ENCODE results near the gene TTLL11.

TTLL11 gene

GRCh38 chr9:121819428-121820231 is 273.5 kb downstream of the TTLL11 start:
- no peak overlapping the region for H3K9ac ChIP-seq (ENCODE audit: low read depth in 1 of 2, low read length in 2 of 2)
- no peak overlapping the region for H3K27ac ChIP-seq (ENCODE audit: low read depth in 2 of 2, low read length in 2 of 2)
- H3K4me1 ChIP-seq (ENCODE audit: control insufficient read depth in 2 of 2, insufficient read depth in 2 of 2, low read length in 2 of 2), result no peaks in the 10 kb centered on the region
- peak overlapping the region; percentile 26 to 50 for H3K4me3 ChIP-seq (ENCODE audit: low read length in 2 of 2)
- H3K27me3 ChIP-seq (ENCODE audit: control insufficient read depth in 2 of 2, insufficient read depth in 2 of 2, low read length in 2 of 2), result no peaks in the 10 kb centered on the region
- H3K36me3 ChIP-seq (ENCODE audit: control insufficient read depth in 2 of 2, insufficient read depth in 2 of 2, low read length in 2 of 2), result no peaks in the 10 kb centered on the region
- no peaks in the 10 kb centered on the region for H3K9me3 ChIP-seq (ENCODE audit: control insufficient read depth in 2 of 2, low read length in 2 of 2)

GRCh38 chr9:121818841-121819427 is 274.2 kb downstream of the TTLL11 start:
- Histone ChIP-seq H3K4me3 (ENCODE audit: low read length in 2 of 2) (no peak overlapping the region), H3K9me3 (ENCODE audit: control insufficient read depth in 2 of 2, low read length in 2 of 2) (no peaks in the 10 kb centered on the region), H3K4me1 (ENCODE audit: control insufficient read depth in 2 of 2, insufficient read depth in 2 of 2, low read length in 2 of 2) (no peaks in the 10 kb centered on the region), H3K9ac (ENCODE audit: low read depth in 1 of 2, low read length in 2 of 2) (no peak overlapping the region), H3K36me3 (ENCODE audit: control insufficient read depth in 2 of 2, insufficient read depth in 2 of 2, low read length in 2 of 2) (no peaks in the 10 kb centered on the region), H3K27ac (ENCODE audit: low read depth in 2 of 2, low read length in 2 of 2) (no peak overlapping the region), H3K27me3 (ENCODE audit: control insufficient read depth in 2 of 2, insufficient read depth in 2 of 2, low read length in 2 of 2) (no peaks in the 10 kb centered on the region)

- Histone ChIP-seq H3K36me3 (ENCODE audit: control insufficient read depth in 2 of 2, insufficient read depth in 2 of 2, low read length in 2 of 2) (no peaks in the 10 kb centered on the region), H3K4me1 (ENCODE audit: control insufficient read depth in 2 of 2, insufficient read depth in 2 of 2, low read length in 2 of 2) (no peaks in the 10 kb centered on the region), H3K27ac (ENCODE audit: low read depth in 2 of 2, low read length in 2 of 2) (no peak overlapping the region), H3K27me3 (ENCODE audit: control insufficient read depth in 2 of 2, insufficient read depth in 2 of 2, low read length in 2 of 2) (no peaks in the 10 kb centered on the region), H3K4me3 (ENCODE audit: low read length in 2 of 2) (no peak overlapping the region), H3K9me3 (ENCODE audit: control insufficient read depth in 2 of 2, low read length in 2 of 2) (no peaks in the 10 kb centered on the region), H3K9ac (ENCODE audit: low read depth in 1 of 2, low read length in 2 of 2) (no peak overlapping the region)
These were observed 275.0 kb downstream of the TTLL11 start for GRCh38 chr9:121818016-121818661.

DNA sequence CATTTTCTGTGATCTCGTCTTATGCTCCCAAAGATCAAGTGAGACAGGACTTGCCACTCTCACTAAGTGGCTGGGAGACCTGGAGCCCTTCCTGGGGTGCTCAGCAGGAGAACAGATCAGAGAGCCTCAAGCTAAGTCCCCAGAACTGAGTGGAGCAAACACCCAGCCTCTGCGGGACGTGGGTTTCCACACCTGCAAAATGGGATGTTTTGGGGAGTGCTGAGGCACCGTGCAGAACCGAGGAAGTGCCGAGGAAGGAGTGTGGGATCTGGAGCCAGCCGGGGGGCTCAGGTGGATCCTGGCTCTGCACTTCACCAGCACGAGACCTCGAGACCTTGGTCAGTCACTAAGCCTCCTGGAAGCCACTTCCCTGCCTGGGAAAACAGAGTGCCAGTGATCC is 275.6 kb downstream of the TTLL11 start:
- H3K36me3 ChIP-seq (ENCODE audit: control insufficient read depth in 2 of 2, insufficient read depth in 2 of 2, low read length in 2 of 2), result no peaks in the 10 kb centered on the region
- H3K9ac ChIP-seq (ENCODE audit: low read depth in 1 of 2, low read length in 2 of 2), result no peak overlapping the region
- no peaks in the 10 kb centered on the region for H3K9me3 ChIP-seq (ENCODE audit: control insufficient read depth in 2 of 2, low read length in 2 of 2)
- H3K4me3 ChIP-seq (ENCODE audit: low read length in 2 of 2), result no peak overlapping the region
- H3K27ac ChIP-seq (ENCODE audit: low read depth in 2 of 2, low read length in 2 of 2), result no peak overlapping the region
- no peaks in the 10 kb centered on the region for H3K27me3 ChIP-seq (ENCODE audit: control insufficient read depth in 2 of 2, insufficient read depth in 2 of 2, low read length in 2 of 2)
- H3K4me1 ChIP-seq (ENCODE audit: control insufficient read depth in 2 of 2, insufficient read depth in 2 of 2, low read length in 2 of 2), result no peaks in the 10 kb centered on the region

GRCh38 chr9:121816845-121817450 is 276.2 kb downstream of the TTLL11 start:
- Histone ChIP-seq H3K4me3 (ENCODE audit: low read length in 2 of 2) (no peak overlapping the region), H3K9me3 (ENCODE audit: control insufficient read depth in 2 of 2, low read length in 2 of 2) (no peaks in the 10 kb centered on the region), H3K27me3 (ENCODE audit: control insufficient read depth in 2 of 2, insufficient read depth in 2 of 2, low read length in 2 of 2) (no peaks in the 10 kb centered on the region), H3K27ac (ENCODE audit: low read depth in 2 of 2, low read length in 2 of 2) (no peak overlapping the region), H3K36me3 (ENCODE audit: control insufficient read depth in 2 of 2, insufficient read depth in 2 of 2, low read length in 2 of 2) (no peaks in the 10 kb centered on the region), H3K9ac (ENCODE audit: low read depth in 1 of 2, low read length in 2 of 2) (no peak overlapping the region), H3K4me1 (ENCODE audit: control insufficient read depth in 2 of 2, insufficient read depth in 2 of 2, low read length in 2 of 2) (no peaks in the 10 kb centered on the region)

DNA sequence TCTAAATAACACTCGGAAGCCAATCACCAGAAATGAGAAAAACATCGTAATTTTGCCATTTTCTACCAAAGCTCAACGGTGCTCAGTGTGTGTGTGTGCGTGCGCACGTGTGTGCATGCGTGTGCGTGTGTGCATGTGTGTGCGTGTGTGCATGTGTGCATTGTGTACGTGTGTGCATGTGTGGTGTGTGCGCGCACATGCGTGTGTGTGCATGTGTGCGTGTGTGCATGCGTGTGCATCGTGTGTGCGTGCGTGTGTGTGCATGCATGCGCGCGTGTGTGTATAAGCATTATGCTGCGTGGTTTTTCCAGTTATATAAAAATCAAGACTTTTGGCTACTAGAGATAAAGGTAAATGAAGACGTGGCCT is 276.7 kb downstream of the TTLL11 start:
- no peak overlapping the region for H3K9ac ChIP-seq (ENCODE audit: low read depth in 1 of 2, low read length in 2 of 2)
- no peaks in the 10 kb centered on the region for H3K36me3 ChIP-seq (ENCODE audit: control insufficient read depth in 2 of 2, insufficient read depth in 2 of 2, low read length in 2 of 2)
- no peaks in the 10 kb centered on the region for H3K4me1 ChIP-seq (ENCODE audit: control insufficient read depth in 2 of 2, insufficient read depth in 2 of 2, low read length in 2 of 2)
- no peaks in the 10 kb centered on the region for H3K9me3 ChIP-seq (ENCODE audit: control insufficient read depth in 2 of 2, low read length in 2 of 2)
- no peak overlapping the region for H3K27ac ChIP-seq (ENCODE audit: low read depth in 2 of 2, low read length in 2 of 2)
- no peaks in the 10 kb centered on the region for H3K27me3 ChIP-seq (ENCODE audit: control insufficient read depth in 2 of 2, insufficient read depth in 2 of 2, low read length in 2 of 2)
- no peak overlapping the region for H3K4me3 ChIP-seq (ENCODE audit: low read length in 2 of 2)

DNA sequence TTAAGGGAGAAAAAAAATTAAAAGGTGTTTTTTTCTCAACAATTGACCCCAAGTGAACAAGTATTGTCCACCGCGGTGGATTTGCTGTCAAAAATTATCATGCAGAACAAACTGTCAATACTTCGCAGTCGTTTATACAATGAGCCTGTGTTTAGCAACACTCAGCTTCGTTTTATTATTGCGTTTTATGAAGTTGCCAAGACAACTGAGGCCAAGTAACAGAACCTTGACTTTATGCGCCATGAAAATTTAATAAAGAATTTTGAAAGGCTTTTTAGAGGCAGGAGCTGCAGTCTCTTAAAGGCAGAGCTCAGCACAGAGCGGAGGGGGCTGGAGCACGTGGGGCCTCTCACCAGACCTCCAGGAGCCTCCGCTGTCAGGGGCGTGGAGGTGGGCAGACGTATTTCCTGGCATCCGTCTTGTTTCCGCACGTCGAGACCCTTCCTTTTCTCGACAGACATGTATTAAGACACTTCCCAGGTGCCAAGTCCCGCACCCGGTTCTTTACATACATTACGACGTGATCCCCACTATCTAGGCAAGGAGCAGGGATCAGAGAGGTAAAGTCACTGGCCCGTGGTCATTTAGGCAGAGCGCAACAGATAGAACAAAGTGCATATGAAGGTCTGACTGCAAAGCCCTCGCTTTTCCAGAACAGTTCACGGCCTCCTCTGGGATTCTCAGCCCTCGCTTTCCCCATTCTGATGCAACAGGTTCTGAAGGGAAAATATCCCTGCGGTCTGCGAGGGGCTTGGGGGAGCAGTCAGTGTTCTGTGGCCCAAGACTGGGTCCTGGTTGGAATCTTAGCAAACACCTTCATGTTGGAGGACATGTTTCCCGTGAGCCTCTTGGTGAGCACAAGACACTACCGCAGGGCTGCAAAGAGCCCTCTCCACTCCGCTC is 277.3 kb downstream of the TTLL11 start:
- Histone ChIP-seq H3K27ac (ENCODE audit: low read depth in 2 of 2, low read length in 2 of 2) (no peak overlapping the region), H3K9ac (ENCODE audit: low read depth in 1 of 2, low read length in 2 of 2) (no peak overlapping the region), H3K27me3 (ENCODE audit: control insufficient read depth in 2 of 2, insufficient read depth in 2 of 2, low read length in 2 of 2) (no peaks in the 10 kb centered on the region)

GRCh38 chr9:121815084-121815483 is 278.0 kb downstream of the TTLL11 start:
- no peaks in the 10 kb centered on the region for H3K9me3 ChIP-seq (ENCODE audit: control insufficient read depth in 2 of 2, low read length in 2 of 2)
- no peaks in the 10 kb centered on the region for H3K4me1 ChIP-seq (ENCODE audit: control insufficient read depth in 2 of 2, insufficient read depth in 2 of 2, low read length in 2 of 2)
- H3K36me3 ChIP-seq (ENCODE audit: control insufficient read depth in 2 of 2, insufficient read depth in 2 of 2, low read length in 2 of 2), result no peaks in the 10 kb centered on the region
- no peak overlapping the region for H3K9ac ChIP-seq (ENCODE audit: low read depth in 1 of 2, low read length in 2 of 2)
- H3K4me3 ChIP-seq (ENCODE audit: low read length in 2 of 2), result no peak overlapping the region
- H3K27me3 ChIP-seq (ENCODE audit: control insufficient read depth in 2 of 2, insufficient read depth in 2 of 2, low read length in 2 of 2), result no peaks in the 10 kb centered on the region
- H3K27ac ChIP-seq (ENCODE audit: low read depth in 2 of 2, low read length in 2 of 2), result no peak overlapping the region

More for the DNA sequence above, 277.3 kb downstream of the TTLL11 start:
- H3K36me3 ChIP-seq (ENCODE audit: control insufficient read depth in 2 of 2, insufficient read depth in 2 of 2, low read length in 2 of 2), result no peaks in the 10 kb centered on the region
- no peaks in the 10 kb centered on the region for H3K9me3 ChIP-seq (ENCODE audit: control insufficient read depth in 2 of 2, low read length in 2 of 2)
- H3K4me3 ChIP-seq (ENCODE audit: low read length in 2 of 2), result no peak overlapping the region
- no peaks in the 10 kb centered on the region for H3K4me1 ChIP-seq (ENCODE audit: control insufficient read depth in 2 of 2, insufficient read depth in 2 of 2, low read length in 2 of 2)

DNA sequence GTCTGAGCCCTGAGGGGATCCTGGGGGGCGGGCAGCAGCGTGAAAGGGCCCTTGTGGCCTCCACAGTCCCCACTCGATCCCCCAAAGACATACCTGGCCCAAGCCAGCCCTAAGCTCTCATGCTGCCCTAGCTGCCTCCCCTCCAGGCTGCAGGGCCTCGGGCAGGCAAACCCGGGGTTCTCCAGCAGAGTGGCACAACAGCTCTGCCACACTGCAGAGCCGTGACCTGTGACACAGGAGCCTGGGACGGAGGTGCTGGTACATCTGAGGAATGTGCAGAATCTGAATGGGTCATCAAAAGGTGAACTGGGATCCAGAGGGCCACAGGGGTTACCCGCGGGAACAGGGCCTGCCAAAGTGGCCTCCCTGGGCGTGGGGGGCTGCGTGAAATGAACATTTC is 278.5 kb downstream of the TTLL11 start:
- no peaks in the 10 kb centered on the region for H3K27me3 ChIP-seq (ENCODE audit: control insufficient read depth in 2 of 2, insufficient read depth in 2 of 2, low read length in 2 of 2)
- no peak overlapping the region for H3K27ac ChIP-seq (ENCODE audit: low read depth in 2 of 2, low read length in 2 of 2)
- H3K36me3 ChIP-seq (ENCODE audit: control insufficient read depth in 2 of 2, insufficient read depth in 2 of 2, low read length in 2 of 2), result no peaks in the 10 kb centered on the region
- H3K4me3 ChIP-seq (ENCODE audit: low read length in 2 of 2), result no peak overlapping the region
- H3K9ac ChIP-seq (ENCODE audit: low read depth in 1 of 2, low read length in 2 of 2), result no peak overlapping the region
- no peaks in the 10 kb centered on the region for H3K4me1 ChIP-seq (ENCODE audit: control insufficient read depth in 2 of 2, insufficient read depth in 2 of 2, low read length in 2 of 2)
- no peaks in the 10 kb centered on the region for H3K9me3 ChIP-seq (ENCODE audit: control insufficient read depth in 2 of 2, low read length in 2 of 2)

Data from mucosa of rectum (tissue), 2 donors.